WERI-Rb-1 (cell line): Measurements from ENCODE around the gene ADGRA1.

Experiments
- DNase-seq: peaks from one replicate; pipeline ENCODE4 v3.0.0-alpha.2; 2020
- H3K27ac ChIP-seq: fragments of 250-450 bp; sonication (Bioruptor Pico); 2 replicates; pipeline ENCODE4 v1.5.1; 2020; ENCODE audit warnings: mild to moderate bottlenecking, moderate library complexity
- H3K27me3 ChIP-seq: fragments of 250-450 bp; sonication (Bioruptor Pico); 2 replicates; pipeline ENCODE4 v1.5.1; 2021; ENCODE audit warnings: mild to moderate bottlenecking, low read depth, moderate library complexity; ENCODE audit not compliant: insufficient read depth, severe bottlenecking
- H3K36me3 ChIP-seq: fragments of 250-450 bp; sonication (Bioruptor Pico); 2 replicates; pipeline ENCODE4 v1.5.1; 2020; ENCODE audit warnings: mild to moderate bottlenecking, moderate library complexity
- H3K4me3 ChIP-seq: 2 replicates; pipeline ENCODE4 v1.5.1; 2011; ENCODE audit warnings: low read depth, mild to moderate bottlenecking, control low read depth, low read length
- H3K9me3 ChIP-seq: fragments of 250-450 bp; sonication (Bioruptor Pico); 2 replicates; pipeline ENCODE4 v1.5.1; 2021; ENCODE audit warnings: mild to moderate bottlenecking, moderate library complexity; ENCODE audit not compliant: severe bottlenecking
- TF ChIP-seq, protein P1 (sequence below): IDR thresholded peaks from 2 replicates; pipeline ENCODE4 v1.5.1; 2011; ENCODE audit warnings: low read depth, mild to moderate bottlenecking, control low read depth, inconsistent platforms, low read length

Gene ADGRA1

DNA sequence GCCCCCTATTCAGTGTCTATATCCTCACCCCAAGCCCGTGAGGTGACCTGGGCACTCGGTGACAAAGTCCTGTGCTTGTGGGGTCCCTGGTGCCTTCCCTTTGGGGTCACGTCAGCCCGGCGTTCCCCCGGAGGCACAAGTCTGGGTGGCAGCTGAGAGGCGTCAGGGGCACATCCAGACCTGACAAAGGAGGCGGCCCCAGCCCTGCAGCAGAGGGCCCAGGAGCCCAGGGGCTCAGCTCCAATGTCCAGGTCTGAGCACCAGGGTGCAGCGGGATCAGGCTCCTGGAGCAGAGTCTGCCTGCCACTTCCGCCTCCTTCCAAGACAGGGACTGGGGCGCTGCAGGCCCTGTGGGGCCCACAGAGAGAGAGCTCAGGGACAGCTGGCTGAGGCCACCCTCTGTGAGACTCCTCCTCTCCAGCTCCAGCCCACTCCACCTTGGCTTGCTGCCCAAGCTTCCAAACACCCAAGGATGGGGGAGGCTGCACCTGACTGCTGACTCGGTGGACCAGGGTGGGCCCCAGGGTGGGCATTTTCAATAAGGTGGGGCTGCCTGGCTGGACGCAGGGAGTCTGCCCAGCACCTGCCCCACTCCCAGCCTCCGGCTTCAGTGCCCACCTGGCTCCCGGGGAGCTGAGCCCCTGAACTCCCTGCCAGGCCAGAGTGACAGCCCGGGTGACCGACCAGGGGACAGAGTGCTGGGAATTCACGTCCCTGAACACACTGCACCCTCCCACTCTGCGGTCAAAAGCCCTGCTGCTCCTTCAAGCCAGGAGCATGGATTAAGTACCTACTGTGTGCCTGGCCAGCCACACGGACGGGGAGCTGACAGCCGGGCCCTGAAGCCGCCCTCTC lies 71.3 kb downstream of the ADGRA1 start:
- peak; percentile 89 for DNase-seq
- peak overlapping the region; percentile 9 for H3K4me3 ChIP-seq

DNA sequence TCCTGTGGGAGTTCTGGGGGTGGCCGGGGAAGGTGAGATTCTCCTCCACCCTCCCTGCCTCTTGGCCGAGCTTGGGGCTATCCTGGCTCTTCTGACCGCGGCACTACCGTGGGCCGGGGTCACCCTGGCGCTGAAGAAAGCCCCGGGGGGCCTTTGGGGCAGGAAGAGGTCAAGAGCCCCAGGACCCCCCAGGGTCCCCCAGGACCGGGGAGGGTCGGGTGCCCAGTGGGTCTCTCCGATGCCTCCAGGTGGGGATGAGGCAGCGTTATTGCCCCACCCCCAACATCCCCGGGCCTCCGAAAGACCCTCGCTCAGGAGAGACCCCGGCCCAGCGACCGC lies 71.9 kb downstream of the ADGRA1 start:
- H3K4me3 ChIP-seq = peak overlapping the region; percentile 9
- no peaks in the 10 kb centered on the region for H3K27me3 ChIP-seq
- TF ChIP-seq, protein P1, sequence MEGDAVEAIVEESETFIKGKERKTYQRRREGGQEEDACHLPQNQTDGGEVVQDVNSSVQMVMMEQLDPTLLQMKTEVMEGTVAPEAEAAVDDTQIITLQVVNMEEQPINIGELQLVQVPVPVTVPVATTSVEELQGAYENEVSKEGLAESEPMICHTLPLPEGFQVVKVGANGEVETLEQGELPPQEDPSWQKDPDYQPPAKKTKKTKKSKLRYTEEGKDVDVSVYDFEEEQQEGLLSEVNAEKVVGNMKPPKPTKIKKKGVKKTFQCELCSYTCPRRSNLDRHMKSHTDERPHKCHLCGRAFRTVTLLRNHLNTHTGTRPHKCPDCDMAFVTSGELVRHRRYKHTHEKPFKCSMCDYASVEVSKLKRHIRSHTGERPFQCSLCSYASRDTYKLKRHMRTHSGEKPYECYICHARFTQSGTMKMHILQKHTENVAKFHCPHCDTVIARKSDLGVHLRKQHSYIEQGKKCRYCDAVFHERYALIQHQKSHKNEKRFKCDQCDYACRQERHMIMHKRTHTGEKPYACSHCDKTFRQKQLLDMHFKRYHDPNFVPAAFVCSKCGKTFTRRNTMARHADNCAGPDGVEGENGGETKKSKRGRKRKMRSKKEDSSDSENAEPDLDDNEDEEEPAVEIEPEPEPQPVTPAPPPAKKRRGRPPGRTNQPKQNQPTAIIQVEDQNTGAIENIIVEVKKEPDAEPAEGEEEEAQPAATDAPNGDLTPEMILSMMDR = no peak
- H3K36me3 ChIP-seq = no peaks in the 10 kb centered on the region
- H3K9me3 ChIP-seq = no peaks in the 10 kb centered on the region
- DNase-seq = no peak
- peak overlapping the region; percentile 33; the same call in 1 of the 2 replicates for H3K27ac ChIP-seq

More for the DNA sequence above, 71.3 kb downstream of the ADGRA1 start:
- H3K9me3 ChIP-seq = no peaks in the 10 kb centered on the region
- H3K36me3 ChIP-seq = no peaks in the 10 kb centered on the region
- TF ChIP-seq, protein P1 = peak; percentile 51
- peak overlapping the region; percentile 33; the same call in 1 of the 2 replicates for H3K27ac ChIP-seq
- no peaks in the 10 kb centered on the region for H3K27me3 ChIP-seq

DNA sequence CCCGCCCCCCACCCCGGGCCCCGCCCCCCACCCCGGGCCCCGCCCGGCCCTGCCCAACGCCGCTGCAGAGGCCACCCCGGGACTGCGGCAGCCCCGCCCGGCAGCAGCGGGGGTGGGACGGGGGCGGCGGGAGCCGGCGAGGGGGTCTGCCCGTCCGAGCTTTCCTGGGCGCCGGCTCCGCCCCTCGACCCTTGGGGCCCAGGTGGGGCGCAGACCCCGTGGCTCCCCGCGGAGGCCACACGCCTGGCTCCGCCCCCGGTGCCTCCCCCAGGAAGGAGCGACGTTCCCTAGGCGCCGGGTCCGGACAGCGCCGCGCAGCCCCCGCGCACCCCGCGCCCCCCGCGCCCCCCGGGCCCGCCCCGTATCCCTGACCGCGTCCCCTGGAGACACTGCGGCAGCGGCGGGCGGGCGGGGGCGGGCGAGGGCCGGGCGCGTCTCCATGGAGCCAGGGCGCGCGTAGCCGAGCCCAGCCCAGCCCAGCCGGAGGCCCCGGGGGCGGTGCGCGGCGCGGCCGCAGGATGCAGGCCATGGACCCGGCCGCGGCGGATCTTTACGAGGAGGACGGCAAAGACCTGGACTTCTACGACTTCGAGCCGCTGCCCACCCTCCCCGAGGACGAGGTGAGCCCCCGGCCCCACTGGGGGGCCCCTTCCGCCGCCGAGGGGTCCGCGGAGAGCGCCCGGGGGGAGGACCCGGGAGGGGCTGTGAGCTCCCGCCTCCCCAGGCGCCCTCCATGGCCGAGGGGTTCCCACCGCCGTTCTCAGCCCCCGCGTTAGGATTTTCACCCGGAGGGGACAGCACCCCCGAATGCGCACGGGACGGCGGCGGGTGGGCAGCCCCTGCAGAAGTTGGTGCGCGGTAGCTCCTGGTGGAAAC lies 72.5 kb downstream of the ADGRA1 start, which contains the start of gene KNDC1:
KNDC1 (plus strand) TSS at position 270 of the 876 bp plus-strand sequence; CDS start at position 519, 249 bp downstream.
- no peaks in the 10 kb centered on the region for H3K27me3 ChIP-seq
- H3K4me3 ChIP-seq = peak within 1 kb of the TSS; percentile 83
- peak; percentile 50 for DNase-seq
- no peaks in the 10 kb centered on the region for H3K36me3 ChIP-seq
- TF ChIP-seq, protein P1 = no peak
- H3K27ac ChIP-seq = peak within 1 kb of the TSS; percentile 33
- H3K9me3 ChIP-seq = no peaks in the 10 kb centered on the region

DNA sequence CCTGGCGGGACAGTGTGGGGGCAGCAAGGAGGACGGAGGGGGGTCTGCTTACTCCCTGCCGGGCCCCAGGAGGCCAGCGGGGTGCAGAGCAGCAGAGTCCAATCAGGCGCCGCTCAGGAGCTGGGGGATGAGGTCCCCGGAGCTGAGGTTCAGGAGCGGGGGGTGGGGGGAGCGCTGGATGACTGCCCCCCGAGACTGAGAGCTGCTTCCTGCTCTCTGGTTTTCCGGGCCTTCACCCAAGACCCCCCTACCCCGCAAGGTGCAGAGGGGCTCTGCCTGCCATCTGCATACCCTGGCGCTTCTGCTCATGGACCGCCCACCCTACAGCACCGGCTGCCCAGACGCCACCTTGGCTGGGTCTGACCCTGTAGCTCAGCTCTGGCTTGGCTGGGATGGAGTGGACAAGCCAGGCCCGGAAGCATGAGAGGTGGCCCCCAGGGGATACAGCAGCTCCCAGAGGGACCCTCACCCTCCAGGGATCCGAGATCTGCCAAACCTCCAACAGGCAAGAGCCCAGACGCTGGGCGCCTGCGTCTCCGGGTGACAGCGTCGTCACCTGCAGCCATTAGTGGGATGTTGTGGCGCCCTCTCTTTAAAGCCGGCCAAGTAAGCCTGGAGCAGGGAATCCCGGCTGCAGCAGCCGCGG lies 73.2 kb downstream of the ADGRA1 start:
- Histone ChIP-seq H3K27me3 (no peaks in the 10 kb centered on the region), H3K9me3 (no peaks in the 10 kb centered on the region), H3K4me3 (peak overlapping the region; percentile 83), H3K36me3 (no peaks in the 10 kb centered on the region), H3K27ac (peak overlapping the region; percentile 24; the same call in 1 of the 2 replicates)
- TF ChIP-seq, protein P1 = no peak
- DNase-seq = peak; percentile 27

DNA sequence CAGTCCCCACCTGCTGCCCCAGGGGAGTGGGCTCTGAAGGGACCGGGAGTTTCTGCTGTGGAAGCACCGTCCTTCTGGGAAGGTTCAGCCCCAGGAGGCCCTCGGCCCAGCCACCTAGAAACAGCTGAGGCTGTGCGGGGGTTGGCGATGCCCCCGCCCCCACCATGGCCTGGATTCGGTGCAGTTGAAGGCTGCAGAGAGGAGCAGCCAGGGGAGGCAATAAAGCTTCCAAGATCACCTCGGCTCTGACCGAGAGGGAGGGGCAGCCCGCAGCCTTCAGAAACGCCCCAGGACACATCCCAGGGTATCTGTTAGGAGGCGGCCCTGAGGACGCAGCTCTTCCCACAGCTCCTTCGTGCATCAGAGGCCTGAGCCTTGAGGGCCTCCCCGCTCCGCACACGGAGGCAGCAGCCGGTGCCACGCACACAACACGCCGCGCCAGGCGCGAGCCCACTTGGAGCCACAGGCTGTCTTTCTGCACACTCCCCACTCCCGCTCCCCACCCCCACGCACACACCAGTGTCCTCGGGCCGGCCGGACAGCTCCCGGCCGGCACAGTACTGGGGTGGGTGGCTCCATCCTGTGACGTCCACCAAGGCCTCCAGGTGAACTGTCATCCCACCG lies 73.9 kb downstream of the ADGRA1 start:
- peak; percentile 15 for DNase-seq
- Histone ChIP-seq H3K9me3 (no peaks in the 10 kb centered on the region), H3K27ac (no peak overlapping the region), H3K27me3 (no peaks in the 10 kb centered on the region), H3K4me3 (peak overlapping the region; percentile 83), H3K36me3 (no peaks in the 10 kb centered on the region)
- TF ChIP-seq, protein P1 = no peak
